Measurements from ENCODE around the gene CCSER1. TPM values are rescaled to one million over a fixed set of nuclear protein-coding genes. Genes with fewer than 3 reads are reported as not detected.

Gene CCSER1
- total and polyA plus RNA-seq, 2 of the 8 experiments (the other 6 are each of a cell fraction or from before 2014, with no cell fraction given) = 0.26 to 0.84 TPM

DNA sequence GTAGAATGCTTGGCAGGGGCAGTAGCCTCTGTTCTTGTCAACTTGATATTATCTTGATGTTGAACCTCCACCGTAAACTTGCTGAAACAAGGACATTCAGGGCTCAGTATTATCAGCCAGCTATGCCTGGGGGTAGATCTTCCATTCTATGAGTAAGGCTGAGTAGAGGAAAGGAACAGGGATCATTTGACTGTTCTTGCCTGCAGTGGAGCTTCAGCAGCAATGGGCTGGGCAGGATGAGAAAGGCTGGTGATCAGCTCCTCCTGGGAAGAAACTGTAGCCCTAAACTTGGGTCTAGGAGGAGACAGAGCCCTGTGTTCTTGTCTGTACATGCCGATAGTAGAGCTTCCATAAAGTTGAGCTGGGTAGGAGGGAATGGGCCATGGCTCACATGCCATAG lies 127.2 kb downstream of the CCSER1 start:
- CTCF ChIA-PET (ENCODE audit: partially characterized antibody) = interaction anchor here (0.6 to 1.1 kb wide), 5 partner anchors 14 to 1114 kb away, joined by 3 read pairs; no protein-coding TSS in a partner anchor
- Histone ChIP-seq H4K20me1 (replicated peaks in 1 of 2; ENCODE audit: control insufficient read depth in 1 of 2, insufficient read depth in 2 of 2, low read length in 2 of 2) (no peaks in the 10 kb centered on the region), H3K23ac (ENCODE audit: insufficient read length) (no peak overlapping the region), H3K4me3 (ENCODE audit: extremely low read depth in 1 of 4, insufficient read depth in 2 of 4, low read depth in 3 of 4, low read length in 4 of 4) (no peak overlapping the region), H2AK5ac (ENCODE audit: low read depth, low read length) (no peak overlapping the region), H2BK5ac (ENCODE audit: low read depth, low read length) (no peak overlapping the region), H3K23me2 (ENCODE audit: low read depth, low read length) (no peaks in the 10 kb centered on the region), H2BK12ac (ENCODE audit: low read depth, low read length) (no peak overlapping the region), H3K9ac (replicated peaks in 1 of 4; ENCODE audit: extremely low read depth in 1 of 4, low read depth in 3 of 4, low read length in 3 of 4) (no peak overlapping the region), H3K18ac (ENCODE audit: extremely low read depth, low read length) (no peak overlapping the region), H3K56ac (replicated peaks; ENCODE audit: insufficient read length, low read depth, low read length) (no peak overlapping the region), H4K91ac (replicated peaks; ENCODE audit: insufficient read length, low read length) (no peak overlapping the region), H3K4me2 (ENCODE audit: insufficient read depth in 1 of 2, low read depth in 2 of 2, low read length in 2 of 2) (no peak overlapping the region), H2BK20ac (ENCODE audit: low read length) (no peak overlapping the region), H3K9me3 (ENCODE audit: insufficient read depth in 2 of 2, low read depth in 1 of 2, low read length in 1 of 2) (no peaks in the 10 kb centered on the region), H4K8ac (ENCODE audit: extremely low read depth, insufficient read depth, low read length) (no peak overlapping the region; the same call in 1 of the 2 replicates), H3K4ac (replicated peaks; ENCODE audit: insufficient read length, low read depth, low read length) (no peak overlapping the region), H3K27me3 (replicated peaks in 1 of 4; ENCODE audit: control insufficient read depth in 3 of 4, extremely low read depth in 1 of 4, insufficient read depth in 3 of 4, low read length in 3 of 4) (no peaks in the 10 kb centered on the region), H3K14ac (ENCODE audit: insufficient read length) (no peak overlapping the region), H2BK120ac (replicated peaks; ENCODE audit: low read depth, low read length) (no peak overlapping the region), H3K4me1 (replicated peaks in 1 of 4; ENCODE audit: control insufficient read depth in 3 of 4, insufficient read depth in 4 of 4, low read length in 3 of 4) (no peaks in the 10 kb centered on the region), H3K36me3 (ENCODE audit: control insufficient read depth in 2 of 4, insufficient read depth in 4 of 4, low read length in 3 of 4) (no peaks in the 10 kb centered on the region), H2AFZ (ENCODE audit: low read length) (peak overlapping the region; percentile 76; the same call in 1 of the 2 replicates), H4K5ac (ENCODE audit: insufficient read length, low read depth, low read length) (no peak overlapping the region), H3K27ac (ENCODE audit: low read depth, low read length) (no peak overlapping the region), H3K79me2 (ENCODE audit: control insufficient read depth in 1 of 2, insufficient read depth in 2 of 2, low read length in 2 of 2) (no peaks in the 10 kb centered on the region), H2BK15ac (ENCODE audit: low read length) (no peak overlapping the region), H3K79me1 (ENCODE audit: low read depth, low read length) (no peaks in the 10 kb centered on the region)
- WGBS, 2 experiments (ENCODE audit: extremely low coverage in 1 of 2, insufficient coverage in 1 of 2, insufficient read length in 1 of 2, insufficient replicate concordance in 2 of 2, low coverage in 1 of 2, low lambda C conversion rate in 2 of 2, missing lambda C conversion rate in 1 of 2) = 92% methylated on average over 2 of the region's 2 CpGs; no CpG with 5 or more reads in 1 of the 2 experiments
- FAIRE-seq (no peak), DNase-seq (ENCODE audit: low read depth in 1 of 2, low spot score in 2 of 2) (no peak)
- POLR2A ChIA-PET (ENCODE audit: partially characterized antibody) = interaction anchor here (1.0 kb wide), 1 partner anchor 10 kb away, joined by 3 read pairs; no protein-coding TSS in a partner anchor
- TF ChIP-seq NRF1 (IDR thresholded peaks at IDR 0.05; ENCODE audit: low read depth, low read length) (no peak), KDM4A (IDR thresholded peaks at IDR 0.05; ENCODE audit: low read depth, low read length, severe bottlenecking) (no peak), MAFK (IDR thresholded peaks at IDR 0.05; ENCODE audit: low read depth, low read length) (no peak), SUZ12 (IDR thresholded peaks at IDR 0.05; ENCODE audit: low read length) (no peak), CHD2 (IDR thresholded peaks at IDR 0.05; ENCODE audit: low read length) (no peak), HDAC2 (IDR thresholded peaks at IDR 0.05; ENCODE audit: borderline replicate concordance in 1 of 2, low read depth in 2 of 2, low read length in 2 of 2) (no peak), ZNF274 (IDR thresholded peaks at IDR 0.05; ENCODE audit: borderline replicate concordance, extremely low read depth, low read length) (no peak), KDM5A (IDR thresholded peaks at IDR 0.05; ENCODE audit: low read length) (no peak)
- TF ChIP-seq, protein P1, sequence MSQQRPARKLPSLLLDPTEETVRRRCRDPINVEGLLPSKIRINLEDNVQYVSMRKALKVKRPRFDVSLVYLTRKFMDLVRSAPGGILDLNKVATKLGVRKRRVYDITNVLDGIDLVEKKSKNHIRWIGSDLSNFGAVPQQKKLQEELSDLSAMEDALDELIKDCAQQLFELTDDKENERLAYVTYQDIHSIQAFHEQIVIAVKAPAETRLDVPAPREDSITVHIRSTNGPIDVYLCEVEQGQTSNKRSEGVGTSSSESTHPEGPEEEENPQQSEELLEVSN (IDR thresholded peaks at IDR 0.05) = no peak
- TF ChIP-seq, protein P2, sequence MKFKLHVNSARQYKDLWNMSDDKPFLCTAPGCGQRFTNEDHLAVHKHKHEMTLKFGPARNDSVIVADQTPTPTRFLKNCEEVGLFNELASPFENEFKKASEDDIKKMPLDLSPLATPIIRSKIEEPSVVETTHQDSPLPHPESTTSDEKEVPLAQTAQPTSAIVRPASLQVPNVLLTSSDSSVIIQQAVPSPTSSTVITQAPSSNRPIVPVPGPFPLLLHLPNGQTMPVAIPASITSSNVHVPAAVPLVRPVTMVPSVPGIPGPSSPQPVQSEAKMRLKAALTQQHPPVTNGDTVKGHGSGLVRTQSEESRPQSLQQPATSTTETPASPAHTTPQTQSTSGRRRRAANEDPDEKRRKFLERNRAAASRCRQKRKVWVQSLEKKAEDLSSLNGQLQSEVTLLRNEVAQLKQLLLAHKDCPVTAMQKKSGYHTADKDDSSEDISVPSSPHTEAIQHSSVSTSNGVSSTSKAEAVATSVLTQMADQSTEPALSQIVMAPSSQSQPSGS (IDR thresholded peaks at IDR 0.05; ENCODE audit: low read length) = no peak
- TF ChIP-seq, protein P3, sequence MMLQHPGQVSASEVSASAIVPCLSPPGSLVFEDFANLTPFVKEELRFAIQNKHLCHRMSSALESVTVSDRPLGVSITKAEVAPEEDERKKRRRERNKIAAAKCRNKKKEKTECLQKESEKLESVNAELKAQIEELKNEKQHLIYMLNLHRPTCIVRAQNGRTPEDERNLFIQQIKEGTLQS (IDR thresholded peaks at IDR 0.05; ENCODE audit: insufficient read depth, low read depth, low read length) = no peak
